ENCODE measurements around the gene RPTN. TPM values are rescaled to one million over a fixed set of nuclear protein-coding genes. Genes with fewer than 3 reads are reported as not detected.
"Not testable (repeated sequence)": the region's sequence is repeated elsewhere in the genome, so short reads cannot be mapped to it uniquely, and the experiment has no call there.

Gene RPTN
- polyA plus RNA-seq, 3 donors, result not detected

GRCh38 chr1:152145769-152146168, 13.3 kb downstream of the RPTN start:
- Histone ChIP-seq H3K27ac (ENCODE audit: low read depth in 1 of 2, low read length in 2 of 2) (no peak overlapping the region), H2AFZ (ENCODE audit: insufficient read depth, low read depth, low read length, poor library complexity, severe bottlenecking) (no peak overlapping the region), H3K4me2 (replicated peaks; ENCODE audit: extremely low read depth, low read length, poor library complexity, severe bottlenecking) (no peak overlapping the region), H4K20me1 (ENCODE audit: insufficient read depth, low read length) (no peaks in the 10 kb centered on the region), H3K9me3 (replicated peaks in 1 of 2; ENCODE audit: control insufficient read depth in 1 of 2, insufficient read depth in 1 of 2, low read length in 2 of 2) (peaks cover 11% of the 10 kb centered on the region in 2 donors), H3K4me3 (replicated peaks in 1 of 3; ENCODE audit: low read depth in 2 of 3, low read length in 3 of 3) (no peak overlapping the region), H3K9ac (ENCODE audit: insufficient read depth, low read length, poor library complexity, severe bottlenecking) (no peak overlapping the region), H3K27me3 (ENCODE audit: control insufficient read depth in 2 of 2, insufficient read depth in 2 of 2, low read length in 2 of 2) (peaks cover 3 to 4% of the 10 kb centered on the region in 2 donors), H3K4me1 (ENCODE audit: control insufficient read depth in 1 of 2, insufficient read depth in 2 of 2, low read length in 2 of 2) (no peaks in the 10 kb centered on the region), H3K36me3 (replicated peaks in 1 of 2; ENCODE audit: control insufficient read depth in 1 of 2, insufficient read depth in 2 of 2, low read length in 2 of 2) (no peaks in the 10 kb centered on the region), H3K79me2 (ENCODE audit: insufficient read depth, low read length) (no peaks in the 10 kb centered on the region)
- Mint-ChIP-seq H3K36me3 (no peaks in the 10 kb centered on the region), H3K4me1 (peaks cover 7% of the 10 kb centered on the region), H3K27me3 (ENCODE audit: low read depth in 3 of 3) (peaks cover 5 to 11% (median 10%) of the 10 kb centered on the region in 3 donors), H3K9me3 (peaks cover 9 to 26% (median 14%) of the 10 kb centered on the region in 7 donors), H3K4me3 (no peak overlapping the region), H3K27ac (no peak overlapping the region)
- intact Hi-C loops (cut with micrococcal nuclease), result no loop called here
- no peak for TF ChIP-seq CTCF (IDR thresholded peaks at IDR 0.05)
- DNase-seq, result no peak
- WGBS (ENCODE audit: insufficient coverage), result 80% methylated on average over 2 of the region's 4 CpGs

- peaks cover 9 to 26% (median 14%) of the 10 kb centered on the region in 7 donors for H3K9me3 Mint-ChIP-seq
- Histone ChIP-seq H3K27me3 (ENCODE audit: control insufficient read depth in 2 of 2, insufficient read depth in 2 of 2, low read length in 2 of 2) (peaks cover 11 to 13% of the 10 kb centered on the region in 2 donors), H3K9me3 (replicated peaks in 1 of 2; ENCODE audit: control insufficient read depth in 1 of 2, insufficient read depth in 1 of 2, low read length in 2 of 2) (peaks cover 11% of the 10 kb centered on the region in 2 donors)
- H3K27me3 Mint-ChIP-seq (ENCODE audit: low read depth in 3 of 3), result peaks cover 9 to 18% (median 12%) of the 10 kb centered on the region in 3 donors
- H3K9ac ChIP-seq (ENCODE audit: insufficient read depth, low read length, poor library complexity, severe bottlenecking); intact Hi-C loops (cut with micrococcal nuclease); H3K4me3 Mint-ChIP-seq; H3K4me1 ChIP-seq (ENCODE audit: control insufficient read depth in 1 of 2, insufficient read depth in 2 of 2, low read length in 2 of 2); H4K20me1 ChIP-seq (ENCODE audit: insufficient read depth, low read length); H2AFZ ChIP-seq (ENCODE audit: insufficient read depth, low read depth, low read length, poor library complexity, severe bottlenecking); H3K4me3 ChIP-seq (replicated peaks in 1 of 3; ENCODE audit: low read depth in 2 of 3, low read length in 3 of 3); H3K36me3 Mint-ChIP-seq; H3K4me2 ChIP-seq (replicated peaks; ENCODE audit: extremely low read depth, low read length, poor library complexity, severe bottlenecking); H3K4me1 Mint-ChIP-seq; DNase-seq; H3K79me2 ChIP-seq (ENCODE audit: insufficient read depth, low read length); H3K27ac Mint-ChIP-seq; H3K27ac ChIP-seq (ENCODE audit: low read depth in 1 of 2, low read length in 2 of 2); H3K36me3 ChIP-seq (replicated peaks in 1 of 2; ENCODE audit: control insufficient read depth in 1 of 2, insufficient read depth in 2 of 2, low read length in 2 of 2): not testable (repeated sequence)
- 92% methylated on average over 18 of the region's 25 CpGs for WGBS (ENCODE audit: insufficient coverage)
These were observed 14.3 kb downstream of the RPTN start for GRCh38 chr1:152144674-152145183.
